OCI-LY1 (cell line): Measurements from ENCODE around the gene LZTS3.
A peak's percentile ranks its signal among the peaks of the same experiment; 100 is the strongest.

Experiments
- H2AFZ ChIP-seq: fragments of 200-600 bp; sonication (generic), shearing (Covaris generic); 2 replicates; pipeline ENCODE4 v1.6.0; 2014; ENCODE audit warnings: antibody characterized with exemption, mild to moderate bottlenecking, low read length
- H3F3A ChIP-seq: fragments of 200-600 bp; sonication (generic), shearing (Covaris generic); 2 replicates; pipeline ENCODE4 v1.6.0; 2014; ENCODE audit warnings: mild to moderate bottlenecking, antibody characterized with exemption, low read length, moderate library complexity; ENCODE audit not compliant: insufficient read depth
- H3K27ac ChIP-seq: fragments of 200-600 bp; sonication (generic); 2 replicates; pipeline ENCODE4 v1.5.1; 2014; ENCODE audit warnings: low read length, mixed run types, mild to moderate bottlenecking, low read depth; ENCODE audit not compliant: poor library complexity, severe bottlenecking
- H3K27me3 ChIP-seq: fragments of 200-600 bp; sonication (generic); 2 replicates; pipeline ENCODE4 v1.6.0; 2014; ENCODE audit warnings: antibody characterized with exemption, mild to moderate bottlenecking, low read length, moderate library complexity; ENCODE audit not compliant: insufficient read depth
- H3K36me3 ChIP-seq: fragments of 200-600 bp; sonication (generic); 2 replicates; pipeline ENCODE4 v1.6.1; 2014; ENCODE audit warnings: mild to moderate bottlenecking, antibody characterized with exemption, low read length, moderate library complexity, mixed read lengths; ENCODE audit not compliant: insufficient read depth
- H3K4me1 ChIP-seq: fragments of 200-600 bp; sonication (generic); 2 replicates; pipeline ENCODE4 v1.5.1; 2014; ENCODE audit warnings: mild to moderate bottlenecking, low read length, moderate library complexity; ENCODE audit not compliant: insufficient read depth, severe bottlenecking
- H3K4me2 ChIP-seq: fragments of 200-600 bp; sonication (generic), shearing (Covaris generic); 2 replicates; pipeline ENCODE4 v1.6.1; 2014; ENCODE audit warnings: low read length
- H3K4me3 ChIP-seq: fragments of 200-600 bp; sonication (generic); 2 replicates; pipeline ENCODE4 v1.5.1; 2014; ENCODE audit warnings: low read length, low read depth, mild to moderate bottlenecking, mixed read lengths; ENCODE audit not compliant: poor library complexity, severe bottlenecking
- H3K79me2 ChIP-seq: fragments of 200-600 bp; shearing (Covaris generic); 2 replicates; pipeline ENCODE4 v1.6.1; 2016; ENCODE audit warnings: mixed run types, low read length, mixed read lengths; ENCODE audit not compliant: insufficient read depth
- H3K9ac ChIP-seq: fragments of 200-600 bp; sonication (generic), shearing (Covaris generic); 2 replicates; pipeline ENCODE4 v1.6.1; 2014; ENCODE audit warnings: mild to moderate bottlenecking, low read length, mixed read lengths
- H3K9me2 ChIP-seq: fragments of 200-600 bp; sonication (generic), shearing (Covaris generic); 2 replicates; pipeline ENCODE4 v1.6.1; 2014; ENCODE audit warnings: low read depth, mild to moderate bottlenecking, low read length, mixed read lengths
- H3K9me3 ChIP-seq: fragments of 200-600 bp; shearing (Covaris generic); 2 replicates; pipeline ENCODE4 v1.6.1; 2014; ENCODE audit warnings: low read length, mixed read lengths
- H4K20me1 ChIP-seq: fragments of 200-600 bp; sonication (generic), shearing (Covaris generic); 2 replicates; pipeline ENCODE4 v1.6.0; 2016; ENCODE audit warnings: mild to moderate bottlenecking, low read length; ENCODE audit not compliant: insufficient read depth
- CTCF ChIP-seq: fragments of 200-600 bp; sonication (generic), shearing (Covaris generic); IDR thresholded peaks from 2 replicates; pipeline ENCODE4 v1.5.1; 2017; ENCODE audit warnings: mild to moderate bottlenecking, antibody characterized with exemption, low read length, moderate library complexity, mixed read lengths
- EZH2 ChIP-seq: fragments of 200-600 bp; sonication (generic), shearing (Covaris generic); IDR thresholded peaks from 2 replicates; pipeline ENCODE4 v1.8.0; 2017; ENCODE audit warnings: borderline replicate concordance, mixed run types, mild to moderate bottlenecking, antibody characterized with exemption, low read length, moderate library complexity, mixed read lengths

The LZTS3 gene

GRCh38 chr20:3115190-3116107 is 57.9 kb downstream of the LZTS3 start:
- Histone ChIP-seq H3K27ac (no peak overlapping the region), H3F3A (no peaks in the 10 kb centered on the region)

More at GRCh38 chr20:3115190-3116107, 57.9 kb downstream of the LZTS3 start:
- no peak overlapping the region for H3K4me2 ChIP-seq
- H3K27me3 ChIP-seq: no peaks in the 10 kb centered on the region
- no peaks in the 10 kb centered on the region for H4K20me1 ChIP-seq
- H3K4me1 ChIP-seq: peaks cover 12% of the 10 kb centered on the region
- no peaks in the 10 kb centered on the region for H3K9me3 ChIP-seq
- no peak overlapping the region for H3K9ac ChIP-seq
- no peaks in the 10 kb centered on the region for H3K9me2 ChIP-seq
- no peaks in the 10 kb centered on the region for H3K79me2 ChIP-seq
- no peaks in the 10 kb centered on the region for H3K36me3 ChIP-seq
- TF ChIP-seq CTCF (peak; percentile 65; the same call in 1 of the 2 replicates), EZH2 (no peak)
- H2AFZ ChIP-seq: no peak overlapping the region
- H3K4me3 ChIP-seq: no peak overlapping the region
